Osteoblast (primary cell): ENCODE measurements around the gene PLPP4. TPM values are rescaled to one million over a fixed set of nuclear protein-coding genes. Genes with fewer than 3 reads are reported as not detected.

Experiments used
- DNase-seq: peaks from one replicate; pipeline ENCODE4 v3.0.0; 2011; ENCODE audit warnings: low spot score, mixed read lengths; ENCODE audit not compliant: insufficient read length; ENCODE audit errors: missing footprints
- H2AFZ ChIP-seq: 2 replicates; pipeline ENCODE4 v1.6.0; 2011; ENCODE audit warnings: mild to moderate bottlenecking, low read length
- H3K27ac ChIP-seq: 2 replicates; pipeline ENCODE4 v1.5.1; 2011; ENCODE audit warnings: mild to moderate bottlenecking, low read depth, low read length, moderate library complexity
- H3K27me3 ChIP-seq: 2 replicates; pipeline ENCODE4 v1.6.0; 2012; ENCODE audit warnings: mild to moderate bottlenecking, control low read depth, inconsistent platforms, low read length, moderate library complexity; ENCODE audit not compliant: insufficient read depth
- H3K36me3 ChIP-seq: 2 replicates; pipeline ENCODE4 v1.5.1; 2011; ENCODE audit warnings: mild to moderate bottlenecking, low read length, control low read depth, moderate library complexity; ENCODE audit not compliant: insufficient read depth
- H3K4me1 ChIP-seq: 2 replicates; pipeline ENCODE4 v1.5.1; 2011; ENCODE audit warnings: mild to moderate bottlenecking, low read length, control low read depth, moderate library complexity; ENCODE audit not compliant: insufficient read depth
- H3K4me2 ChIP-seq: 2 replicates; pipeline ENCODE4 v1.6.0; 2011; ENCODE audit warnings: mild to moderate bottlenecking, low read length; ENCODE audit not compliant: insufficient read depth
- H3K4me3 ChIP-seq: fragments of 200-600 bp; sonication (generic); 3 replicates; pipeline ENCODE4 v1.5.1; 2012; ENCODE audit warnings: mild to moderate bottlenecking, low read length, inconsistent platforms; ENCODE audit not compliant: insufficient read depth
- H3K79me2 ChIP-seq: 2 replicates; pipeline ENCODE4 v1.6.0; 2012; ENCODE audit warnings: mild to moderate bottlenecking, low read length, control low read depth, inconsistent platforms; ENCODE audit not compliant: insufficient read depth
- H3K9me3 ChIP-seq: 2 replicates; pipeline ENCODE4 v1.5.1; 2011; ENCODE audit warnings: low read depth, low read length, control low read depth
- H4K20me1 ChIP-seq: 2 replicates; pipeline ENCODE4 v1.6.0; 2012; ENCODE audit warnings: mild to moderate bottlenecking, low read length, control low read depth; ENCODE audit not compliant: insufficient read depth
- total RNA-seq: library from RNA; depleted of rRNA; stranded (reverse); fragments of >200 nt; gene quantifications from 2 replicates; pipeline ENCODE4 v1.2.3, GENCODE V29; 2012
- TF ChIP-seq, protein P1 (sequence below): IDR thresholded peaks from 2 replicates; pipeline ENCODE4 v1.5.1; 2011; ENCODE audit warnings: mild to moderate bottlenecking, low read depth, low read length, moderate library complexity; ENCODE audit errors: extremely low read depth

The PLPP4 gene
- total RNA-seq, 1 donor: 8.0 TPM

DNA sequence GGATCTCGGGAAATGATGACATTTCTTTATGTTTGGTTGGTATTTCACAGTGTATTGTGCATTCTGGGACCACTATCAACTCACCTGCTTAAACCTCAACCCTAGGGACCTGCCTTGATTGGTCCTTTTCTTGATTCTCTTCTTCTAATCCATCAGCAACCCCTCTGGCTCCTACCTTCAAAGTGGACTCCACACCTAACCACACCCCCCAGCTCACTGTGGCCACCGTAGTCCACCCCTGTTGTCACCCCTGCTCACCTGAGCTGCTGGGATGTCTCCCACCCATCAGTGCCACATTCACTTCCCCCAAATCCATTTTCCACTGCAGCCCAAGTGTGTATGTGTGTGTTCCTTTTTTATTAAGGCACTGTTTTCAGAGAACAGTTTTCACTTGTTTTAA is 145.0 kb downstream of the PLPP4 start:
- Histone ChIP-seq H3K9me3 (no peaks in the 10 kb centered on the region), H3K79me2 (no peaks in the 10 kb centered on the region), H3K4me1 (peaks cover under 1% of the 10 kb centered on the region), H3K4me2 (no peak overlapping the region), H4K20me1 (no peaks in the 10 kb centered on the region), H3K4me3 (no peak overlapping the region), H3K27me3 (no peaks in the 10 kb centered on the region), H2AFZ (no peak overlapping the region), H3K27ac (no peak overlapping the region), H3K36me3 (no peaks in the 10 kb centered on the region)
- TF ChIP-seq, protein P1, sequence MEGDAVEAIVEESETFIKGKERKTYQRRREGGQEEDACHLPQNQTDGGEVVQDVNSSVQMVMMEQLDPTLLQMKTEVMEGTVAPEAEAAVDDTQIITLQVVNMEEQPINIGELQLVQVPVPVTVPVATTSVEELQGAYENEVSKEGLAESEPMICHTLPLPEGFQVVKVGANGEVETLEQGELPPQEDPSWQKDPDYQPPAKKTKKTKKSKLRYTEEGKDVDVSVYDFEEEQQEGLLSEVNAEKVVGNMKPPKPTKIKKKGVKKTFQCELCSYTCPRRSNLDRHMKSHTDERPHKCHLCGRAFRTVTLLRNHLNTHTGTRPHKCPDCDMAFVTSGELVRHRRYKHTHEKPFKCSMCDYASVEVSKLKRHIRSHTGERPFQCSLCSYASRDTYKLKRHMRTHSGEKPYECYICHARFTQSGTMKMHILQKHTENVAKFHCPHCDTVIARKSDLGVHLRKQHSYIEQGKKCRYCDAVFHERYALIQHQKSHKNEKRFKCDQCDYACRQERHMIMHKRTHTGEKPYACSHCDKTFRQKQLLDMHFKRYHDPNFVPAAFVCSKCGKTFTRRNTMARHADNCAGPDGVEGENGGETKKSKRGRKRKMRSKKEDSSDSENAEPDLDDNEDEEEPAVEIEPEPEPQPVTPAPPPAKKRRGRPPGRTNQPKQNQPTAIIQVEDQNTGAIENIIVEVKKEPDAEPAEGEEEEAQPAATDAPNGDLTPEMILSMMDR: no peak
- DNase-seq: no peak

DNA sequence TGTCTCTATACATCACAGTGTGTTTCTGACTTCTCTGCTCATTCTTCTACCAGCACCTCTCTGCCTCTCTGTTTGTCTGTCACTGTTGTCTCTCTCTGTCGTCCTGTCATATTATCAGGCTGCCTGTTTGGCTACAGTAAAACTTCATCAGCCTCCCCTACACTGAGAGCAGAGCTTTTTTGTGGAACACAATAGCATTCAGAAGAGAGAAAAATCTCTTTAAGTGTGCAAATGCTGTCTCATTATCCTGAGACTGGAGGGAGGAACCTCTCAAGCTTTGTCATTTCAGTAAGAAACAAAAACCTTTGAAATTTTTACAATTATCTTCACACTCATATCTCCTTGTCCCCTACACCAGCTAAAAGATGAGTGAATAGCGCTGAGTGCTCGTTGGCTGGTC is 148.4 kb downstream of the PLPP4 start:
- H3K9me3 ChIP-seq: no peaks in the 10 kb centered on the region
- H3K4me2 ChIP-seq: no peak overlapping the region
- no peak overlapping the region for H2AFZ ChIP-seq
- DNase-seq: no peak
- H3K4me1 ChIP-seq: peaks cover 12% of the 10 kb centered on the region
- no peaks in the 10 kb centered on the region for H3K79me2 ChIP-seq
- H4K20me1 ChIP-seq: no peaks in the 10 kb centered on the region
- no peak overlapping the region for H3K27ac ChIP-seq
- TF ChIP-seq, protein P1: no peak
- H3K27me3 ChIP-seq: no peaks in the 10 kb centered on the region
- H3K36me3 ChIP-seq: no peaks in the 10 kb centered on the region
- no peak overlapping the region for H3K4me3 ChIP-seq

DNA sequence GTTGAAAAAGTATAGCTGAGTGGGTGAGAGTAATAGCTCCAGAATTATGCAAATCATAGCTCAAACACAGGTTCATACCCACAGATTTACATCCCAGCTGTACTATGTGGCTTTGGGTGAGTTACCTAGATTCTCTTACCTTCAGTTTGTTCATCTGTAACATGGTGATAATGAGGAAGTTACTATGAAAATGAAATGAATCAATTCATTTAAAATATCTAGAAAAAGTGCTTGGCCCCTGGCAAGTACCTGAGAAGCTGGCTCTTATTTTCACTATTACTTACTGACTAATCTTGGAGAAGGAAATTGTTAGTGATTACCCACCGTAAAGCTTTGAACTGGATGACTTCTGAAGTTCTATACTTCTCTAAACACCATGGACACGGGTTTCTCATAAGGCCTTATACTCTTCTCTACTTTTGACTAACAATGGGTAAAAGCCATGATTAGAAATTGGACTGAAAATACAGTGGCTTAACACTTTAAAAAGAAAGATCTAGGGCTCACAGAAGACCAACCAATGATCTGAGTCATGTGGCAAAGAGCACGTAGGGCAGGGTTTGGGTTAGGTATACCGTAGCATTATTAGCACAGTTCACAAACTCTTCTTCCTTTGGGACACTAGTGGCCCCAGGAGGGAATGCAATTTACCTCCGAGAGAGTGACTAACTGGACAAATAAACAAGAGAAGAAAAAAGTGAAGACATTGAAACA is 149.2 kb downstream of the PLPP4 start:
- Histone ChIP-seq H3K36me3 (no peaks in the 10 kb centered on the region), H3K4me3 (no peak overlapping the region), H3K4me1 (peaks cover 12% of the 10 kb centered on the region), H4K20me1 (no peaks in the 10 kb centered on the region), H3K27me3 (no peaks in the 10 kb centered on the region), H3K4me2 (no peak overlapping the region), H3K9me3 (no peaks in the 10 kb centered on the region), H3K27ac (no peak overlapping the region), H3K79me2 (no peaks in the 10 kb centered on the region), H2AFZ (no peak overlapping the region)
- TF ChIP-seq, protein P1: no peak
- DNase-seq: no peak

DNA sequence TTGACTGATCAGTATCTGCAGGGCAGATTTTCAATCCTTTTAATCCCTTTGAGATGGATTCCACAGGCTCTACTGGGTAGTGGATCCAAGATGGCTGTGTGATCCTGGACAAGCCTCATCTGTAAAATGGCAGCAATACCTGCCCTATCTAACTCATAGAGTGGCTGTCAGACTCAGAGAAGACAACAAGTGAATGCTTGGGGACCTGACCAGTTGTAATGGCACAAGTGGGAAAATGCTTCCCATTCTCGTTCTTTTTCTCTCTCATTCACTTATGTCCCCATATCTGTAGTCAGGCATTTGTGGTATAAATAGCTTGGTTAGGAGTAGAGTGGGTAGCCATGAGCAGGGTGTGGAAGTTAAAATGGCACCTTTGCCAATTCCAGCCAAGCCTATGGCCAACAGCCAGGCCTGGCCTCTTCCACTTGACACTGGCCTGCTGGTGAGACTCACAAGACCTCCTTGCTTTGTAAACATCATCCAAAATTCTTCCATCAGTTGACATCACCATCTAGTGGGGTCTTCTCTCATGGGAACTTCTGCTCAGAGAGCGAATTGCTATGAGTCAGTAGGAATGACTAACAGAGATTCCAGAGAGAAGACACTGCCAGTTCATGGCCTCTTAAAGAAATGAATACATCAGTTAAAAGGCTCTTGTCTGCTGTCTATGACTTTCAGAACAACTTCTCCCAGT is 150.1 kb downstream of the PLPP4 start:
- H3K27me3 ChIP-seq: no peaks in the 10 kb centered on the region
- no peak overlapping the region for H3K4me2 ChIP-seq
- no peak overlapping the region for H3K4me3 ChIP-seq
- peaks cover 12% of the 10 kb centered on the region for H3K4me1 ChIP-seq
- H3K27ac ChIP-seq: peak overlapping the region; percentile 35
- TF ChIP-seq, protein P1: peak; percentile 23
- H3K36me3 ChIP-seq: no peaks in the 10 kb centered on the region
- no peaks in the 10 kb centered on the region for H3K9me3 ChIP-seq
- DNase-seq: peak; percentile 79
- H2AFZ ChIP-seq: no peak overlapping the region
- H4K20me1 ChIP-seq: no peaks in the 10 kb centered on the region
- H3K79me2 ChIP-seq: no peaks in the 10 kb centered on the region
